ENCODE measurements around the gene ADAT2. TPM values are rescaled to one million over a fixed set of nuclear protein-coding genes. Genes with fewer than 3 reads are reported as not detected.

Gene ADAT2
- total RNA-seq, 1 donor from 2014 or later = 4.7 TPM

- H3K36me3 ChIP-seq (ENCODE audit: control insufficient read depth, insufficient read depth, low read length) = no peaks in the 10 kb centered on the region
- TF ChIP-seq, protein P1, sequence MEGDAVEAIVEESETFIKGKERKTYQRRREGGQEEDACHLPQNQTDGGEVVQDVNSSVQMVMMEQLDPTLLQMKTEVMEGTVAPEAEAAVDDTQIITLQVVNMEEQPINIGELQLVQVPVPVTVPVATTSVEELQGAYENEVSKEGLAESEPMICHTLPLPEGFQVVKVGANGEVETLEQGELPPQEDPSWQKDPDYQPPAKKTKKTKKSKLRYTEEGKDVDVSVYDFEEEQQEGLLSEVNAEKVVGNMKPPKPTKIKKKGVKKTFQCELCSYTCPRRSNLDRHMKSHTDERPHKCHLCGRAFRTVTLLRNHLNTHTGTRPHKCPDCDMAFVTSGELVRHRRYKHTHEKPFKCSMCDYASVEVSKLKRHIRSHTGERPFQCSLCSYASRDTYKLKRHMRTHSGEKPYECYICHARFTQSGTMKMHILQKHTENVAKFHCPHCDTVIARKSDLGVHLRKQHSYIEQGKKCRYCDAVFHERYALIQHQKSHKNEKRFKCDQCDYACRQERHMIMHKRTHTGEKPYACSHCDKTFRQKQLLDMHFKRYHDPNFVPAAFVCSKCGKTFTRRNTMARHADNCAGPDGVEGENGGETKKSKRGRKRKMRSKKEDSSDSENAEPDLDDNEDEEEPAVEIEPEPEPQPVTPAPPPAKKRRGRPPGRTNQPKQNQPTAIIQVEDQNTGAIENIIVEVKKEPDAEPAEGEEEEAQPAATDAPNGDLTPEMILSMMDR (IDR thresholded peaks at IDR 0.05; ENCODE audit: insufficient read depth, low read length, severe bottlenecking) = no peak
- FAIRE-seq (no peak), DNase-seq (ENCODE audit: low read depth) (no peak)
- H3K27me3 ChIP-seq (ENCODE audit: control insufficient read depth, insufficient read depth, low read length) = no peaks in the 10 kb centered on the region
- no peak overlapping the region for H3K4me3 ChIP-seq (ENCODE audit: low read depth, low read length)
These were observed 60.2 kb downstream of the ADAT2 start for GRCh38 chr6:143390278-143390677.

GRCh38 chr6:143385636-143386035, 64.9 kb downstream of the ADAT2 start:
- no peaks in the 10 kb centered on the region for H3K36me3 ChIP-seq (ENCODE audit: control insufficient read depth, insufficient read depth, low read length)
- H3K27me3 ChIP-seq (ENCODE audit: control insufficient read depth, insufficient read depth, low read length) = no peaks in the 10 kb centered on the region
- FAIRE-seq = no peak
- H3K4me3 ChIP-seq (ENCODE audit: low read depth, low read length) = no peak overlapping the region
- TF ChIP-seq, protein P1 (IDR thresholded peaks at IDR 0.05; ENCODE audit: insufficient read depth, low read length, severe bottlenecking) = no peak
- no peak for DNase-seq (ENCODE audit: low read depth)

GRCh38 chr6:143376861-143377260, 73.6 kb downstream of the ADAT2 start:
- no peak for DNase-seq (ENCODE audit: low read depth)
- Histone ChIP-seq H3K4me3 (ENCODE audit: low read depth, low read length) (no peak overlapping the region), H3K27me3 (ENCODE audit: control insufficient read depth, insufficient read depth, low read length) (no peaks in the 10 kb centered on the region), H3K36me3 (ENCODE audit: control insufficient read depth, insufficient read depth, low read length) (no peaks in the 10 kb centered on the region)
- TF ChIP-seq, protein P1 (IDR thresholded peaks at IDR 0.05; ENCODE audit: insufficient read depth, low read length, severe bottlenecking) = no peak
- no peak for FAIRE-seq

DNA sequence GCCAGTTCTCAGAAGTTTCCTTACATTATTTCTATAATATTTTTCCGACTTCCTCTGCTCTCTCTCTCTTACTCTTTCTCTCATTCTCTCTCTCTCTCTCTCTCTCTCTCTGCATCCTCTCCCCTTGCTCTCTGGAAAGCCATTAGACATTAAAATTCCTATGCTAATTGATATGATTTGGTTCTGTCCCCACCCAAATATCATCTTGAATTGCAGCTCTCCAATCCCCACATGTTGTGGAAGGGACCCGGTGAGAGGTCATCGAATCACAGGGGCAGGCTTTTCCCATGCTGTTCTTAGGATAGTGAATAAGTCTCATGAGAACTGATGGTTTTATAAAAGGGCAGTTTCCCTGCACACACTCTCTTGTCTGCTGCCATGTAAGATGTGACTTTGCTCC, 74.1 kb downstream of the ADAT2 start:
- Histone ChIP-seq H3K27me3 (ENCODE audit: control insufficient read depth, insufficient read depth, low read length) (no peaks in the 10 kb centered on the region), H3K36me3 (ENCODE audit: control insufficient read depth, insufficient read depth, low read length) (no peaks in the 10 kb centered on the region), H3K4me3 (ENCODE audit: low read depth, low read length) (no peak overlapping the region)
- FAIRE-seq (no peak), DNase-seq (ENCODE audit: low read depth) (no peak)
- TF ChIP-seq, protein P1 (IDR thresholded peaks at IDR 0.05; ENCODE audit: insufficient read depth, low read length, severe bottlenecking) = no peak

GRCh38 chr6:143375022-143375585, 75.4 kb downstream of the ADAT2 start:
- Histone ChIP-seq H3K27me3 (ENCODE audit: control insufficient read depth, insufficient read depth, low read length) (no peaks in the 10 kb centered on the region), H3K36me3 (ENCODE audit: control insufficient read depth, insufficient read depth, low read length) (no peaks in the 10 kb centered on the region), H3K4me3 (ENCODE audit: low read depth, low read length) (no peak overlapping the region)
- no peak for DNase-seq (ENCODE audit: low read depth)
- FAIRE-seq = no peak
- TF ChIP-seq, protein P1 (IDR thresholded peaks at IDR 0.05; ENCODE audit: insufficient read depth, low read length, severe bottlenecking) = no peak

DNA sequence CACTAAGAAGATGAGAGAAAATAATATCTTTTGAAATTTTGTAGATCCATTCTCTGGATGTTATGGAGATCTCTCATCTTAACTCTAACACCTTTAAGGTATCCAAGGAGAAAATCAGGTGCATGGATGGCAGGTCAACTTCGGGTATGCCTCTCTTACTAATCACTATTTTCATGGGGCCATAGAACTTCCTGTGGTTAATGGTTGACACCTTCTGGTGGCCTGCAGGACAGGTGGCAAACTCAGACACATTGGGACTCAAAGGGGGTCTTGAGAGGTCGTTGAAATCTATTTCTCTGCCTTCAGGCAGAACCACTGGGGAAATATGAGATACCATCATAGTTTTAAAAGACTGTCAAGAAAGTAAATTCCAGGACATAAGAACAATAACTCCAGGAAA, 76.5 kb downstream of the ADAT2 start:
- FAIRE-seq (no peak), DNase-seq (ENCODE audit: low read depth) (no peak)
- TF ChIP-seq, protein P1 (IDR thresholded peaks at IDR 0.05; ENCODE audit: insufficient read depth, low read length, severe bottlenecking) = no peak
- no peaks in the 10 kb centered on the region for H3K36me3 ChIP-seq (ENCODE audit: control insufficient read depth, insufficient read depth, low read length)
- no peaks in the 10 kb centered on the region for H3K27me3 ChIP-seq (ENCODE audit: control insufficient read depth, insufficient read depth, low read length)
- H3K4me3 ChIP-seq (ENCODE audit: low read depth, low read length) = no peak overlapping the region
